IMR-90 (cell line): Measurements from ENCODE around the gene ZNF280A. TPM values are rescaled to one million over a fixed set of nuclear protein-coding genes. Genes with fewer than 3 reads are reported as not detected.

Experiments used
- ATAC-seq: fragments of 200-7000 bp; cut with Tn5 transposase; 2 replicates; pipeline ENCODE4 v1.9.1; 2020; ENCODE audit warnings: low read depth, mild to moderate bottlenecking, moderate library complexity
- BruUV-seq: library from RNA; stranded (reverse); fragments of 400-500 nt; replicated peaks from 2 replicates; lab custom pipeline; 2021; lab: Mats Ljungman, UMichigan
- CTCF ChIA-PET: fragments of 300-600 bp; formaldehyde crosslinking; extraction: SDS; loops from one replicate; lab custom pipeline; 2021; ENCODE audit warnings: antibody characterized with exemption; lab: Yijun Ruan, JAX
- POLR2A ChIA-PET: fragments of 300-600 bp; sonication (Branson Sonifier 250); formaldehyde crosslinking; loops from one replicate; lab custom pipeline; 2022; ENCODE audit warnings: antibody characterized with exemption; ENCODE audit not compliant: unreplicated experiment; lab: Charles Lee
- DNase-seq: peaks from one replicate; pipeline ENCODE4 v3.0.0; 2013
- H2AFZ ChIP-seq: replicated peaks from 2 replicates; pipeline ENCODE3; 2013; ENCODE audit warnings: low read length, mild to moderate bottlenecking; ENCODE audit not compliant: poor library complexity
- H2AK5ac ChIP-seq: 2 replicates; pipeline ENCODE4 v1.6.1; 2013; ENCODE audit warnings: low read depth, low read length, inconsistent platforms
- H2AK9ac ChIP-seq: replicated peaks from 2 replicates; pipeline ENCODE3; 2013; ENCODE audit warnings: mild to moderate bottlenecking, low read depth, low read length, moderate library complexity; ENCODE audit not compliant: poor library complexity
- H2BK120ac ChIP-seq: 2 replicates; pipeline ENCODE4 v1.6.1; 2013; ENCODE audit warnings: low read depth, low read length, inconsistent platforms
- H2BK15ac ChIP-seq: 3 replicates; pipeline ENCODE4 v1.6.1; 2013; ENCODE audit warnings: low read depth, low read length, inconsistent platforms
- H2BK20ac ChIP-seq: 2 replicates; pipeline ENCODE4 v1.6.1; 2013; ENCODE audit warnings: low read depth, mild to moderate bottlenecking, inconsistent platforms, low read length, moderate library complexity
- H2BK5ac ChIP-seq: 2 replicates; pipeline ENCODE4 v1.6.1; 2013; ENCODE audit warnings: mild to moderate bottlenecking, low read depth, low read length, inconsistent platforms; ENCODE audit not compliant: poor library complexity, severe bottlenecking
- H3K14ac ChIP-seq: replicated peaks from 2 replicates; pipeline ENCODE4 v1.6.1; 2013; ENCODE audit warnings: low read depth, low read length, inconsistent platforms
- H3K18ac ChIP-seq: 2 replicates; pipeline ENCODE4 v1.6.1; 2013; ENCODE audit warnings: low read depth, low read length, control low read depth
- H3K23ac ChIP-seq: 2 replicates; pipeline ENCODE4 v1.6.1; 2013; ENCODE audit warnings: low read depth, low read length, inconsistent platforms
- H3K27ac ChIP-seq: 2 replicates; pipeline ENCODE4 v1.5.1; 2013; ENCODE audit warnings: mild to moderate bottlenecking, control low read depth, low read length; ENCODE audit not compliant: insufficient read depth
- H3K27me3 ChIP-seq: 2 replicates; pipeline ENCODE4 v1.6.1; 2013; ENCODE audit warnings: low read length; ENCODE audit not compliant: control insufficient read depth, insufficient read depth
- H3K36me3 ChIP-seq: 2 replicates; pipeline ENCODE4 v1.6.1; 2013; ENCODE audit warnings: low read length, mixed read lengths; ENCODE audit not compliant: control insufficient read depth, insufficient read depth
- H3K4ac ChIP-seq: 2 replicates; pipeline ENCODE4 v1.6.1; 2013; ENCODE audit warnings: low read depth, low read length, inconsistent platforms
- H3K4me1 ChIP-seq: 2 replicates; pipeline ENCODE4 v1.6.1; 2013; ENCODE audit warnings: low read length, mixed read lengths; ENCODE audit not compliant: control insufficient read depth, insufficient read depth
- H3K4me2 ChIP-seq: 2 replicates; pipeline ENCODE4 v1.6.1; 2013; ENCODE audit warnings: low read depth, mild to moderate bottlenecking, control low read depth, low read length, moderate library complexity
- H3K4me3 ChIP-seq: 2 replicates; pipeline ENCODE4 v1.5.1; 2013; ENCODE audit warnings: low read depth, mild to moderate bottlenecking, control low read depth, low read length, moderate library complexity; ENCODE audit not compliant: insufficient read depth
- H3K56ac ChIP-seq: 2 replicates; pipeline ENCODE4 v1.6.1; 2013; ENCODE audit warnings: low read length, inconsistent platforms; ENCODE audit not compliant: insufficient read depth; ENCODE audit errors: extremely low read depth
- H3K79me1 ChIP-seq, 2 experiments: 2 replicates each; pipeline ENCODE4 v1.6.1; 2013; ENCODE audit warnings: low read length in 2 of 2, inconsistent platforms in 1 of 2, low read depth in 1 of 2
- H3K9ac ChIP-seq: 2 replicates; pipeline ENCODE4 v1.6.1; 2013; ENCODE audit warnings: low read depth, low read length, control low read depth
- H3K9me1 ChIP-seq: 2 replicates; pipeline ENCODE4 v1.6.1; 2013; ENCODE audit warnings: low read length, inconsistent platforms; ENCODE audit not compliant: insufficient read depth
- H3K9me3 ChIP-seq: 2 replicates; pipeline ENCODE4 v1.6.1; 2013; ENCODE audit warnings: low read length; ENCODE audit not compliant: control insufficient read depth, insufficient read depth
- H4K20me1 ChIP-seq: 2 replicates; pipeline ENCODE4 v1.6.1; 2013; ENCODE audit warnings: low read length, inconsistent platforms; ENCODE audit not compliant: insufficient read depth
- H4K5ac ChIP-seq: 2 replicates; pipeline ENCODE4 v1.6.1; 2013; ENCODE audit warnings: mild to moderate bottlenecking, low read depth, low read length, control low read depth
- H4K8ac ChIP-seq, 2 experiments: 2 replicates each; pipeline ENCODE4 v1.6.1; 2013; ENCODE audit warnings: low read depth in 2 of 2, low read length in 2 of 2, control low read depth in 1 of 2, inconsistent platforms in 1 of 2
- H4K91ac ChIP-seq: 2 replicates; pipeline ENCODE4 v1.6.1; 2013; ENCODE audit warnings: low read depth, low read length, inconsistent platforms; ENCODE audit not compliant: insufficient read depth
- CEBPB ChIP-seq: IDR thresholded peaks from 2 replicates; pipeline ENCODE4 v1.6.1; 2012; ENCODE audit warnings: low read depth, low read length, improper control_type of control experiment
- CHD1 ChIP-seq: IDR thresholded peaks from 2 replicates; pipeline ENCODE4 v1.6.1; 2012; ENCODE audit warnings: low read depth, low read length, improper control_type of control experiment
- ELK1 ChIP-seq: fragments of 150-350 bp; IDR thresholded peaks from 2 replicates; pipeline ENCODE4 v1.6.1; 2016; ENCODE audit warnings: low read depth, mild to moderate bottlenecking, low read length, moderate library complexity, borderline replicate concordance
- NFE2L2 ChIP-seq: fragments of 150-350 bp; IDR thresholded peaks from 2 replicates; pipeline ENCODE4 v1.6.1; 2016; ENCODE audit warnings: low read depth, mild to moderate bottlenecking, low read length
- RAD21 ChIP-seq: IDR thresholded peaks from 2 replicates; pipeline ENCODE4 v1.6.1; 2012; ENCODE audit warnings: low read length, improper control_type of control experiment
- SMC3 ChIP-seq: fragments of 150-350 bp; IDR thresholded peaks from 2 replicates; pipeline ENCODE4 v1.6.1; 2016; ENCODE audit warnings: low read depth, mild to moderate bottlenecking, antibody characterized with exemption, low read length, moderate library complexity
- WGBS, 2 experiments: methylation state at CpG; one replicate each; pipeline versions ENCODE4 v1.1.5 to v1.1.7; 2013; ENCODE audit warnings: missing lambda C conversion rate in 2 of 2; ENCODE audit not compliant: insufficient read length in 1 of 2; ENCODE audit errors: extremely low coverage in 2 of 2; 5-methylcytosine and 5-hydroxymethylcytosine counted together
- dilution Hi-C: fragments of 300-500 bp; cut with HindIII; formaldehyde crosslinking; loops from one replicate; pipeline ENCODE4 v1.14.3; 2018; ENCODE audit warnings: low sequenced_read_pairs; ENCODE audit not compliant: unreplicated experiment
- in situ Hi-C: fragments of 300-500 bp; cut with MboI; formaldehyde crosslinking; loops from 3 replicates; pipeline ENCODE4 v1.14.3; 2019; ENCODE audit warnings: low sequenced_read_pairs, inconsistent platforms, mixed read lengths
- intact Hi-C: fragments of 100-400 bp; cut with micrococcal nuclease; formaldehyde crosslinking; loops from 2 replicates; pipeline ENCODE4 v1.10.0; 2022
- polyA plus RNA-seq, 3 experiments: library from polyadenylated mRNA; depleted of rRNA; stranded (reverse); fragments of >200 nt; gene quantifications; 2 replicates each; pipeline ENCODE4 v1.2.3, GENCODE V29; 2012; ENCODE audit warnings: low replicate concordance in 1 of 3
- total RNA-seq: library from RNA; depleted of rRNA; stranded (reverse); fragments of >200 nt; gene quantifications from 2 replicates; pipeline ENCODE4 v1.2.3, GENCODE V29; 2012

Gene ZNF280A
- total and polyA plus RNA-seq, 2 of the 4 experiments (the other 2 are of a cell fraction): not detected

- no TSS peak for BruUV-seq
- CTCF ChIA-PET: no interaction called here
- no peak overlapping the region for H4K8ac ChIP-seq
- H4K20me1 ChIP-seq: no peaks in the 10 kb centered on the region
- H3K36me3 ChIP-seq: no peaks in the 10 kb centered on the region
- no peak overlapping the region for H3K4me3 ChIP-seq
- in situ Hi-C loops: no loop called here
- no peak overlapping the region for H3K9ac ChIP-seq
- H3K18ac ChIP-seq: no peak overlapping the region
- no peak overlapping the region for H2BK20ac ChIP-seq
- dilution Hi-C loops: no loop called here
- H3K4me1 ChIP-seq: no peaks in the 10 kb centered on the region
- no peak overlapping the region for H2BK15ac ChIP-seq
- intact Hi-C loops: no loop called here
- H2BK120ac ChIP-seq: no peak overlapping the region
- POLR2A ChIA-PET: no interaction called here
- H2AK5ac ChIP-seq: no peak overlapping the region
- H3K27me3 ChIP-seq: peaks cover 17% of the 10 kb centered on the region
- H3K9me3 ChIP-seq: no peaks in the 10 kb centered on the region
- no CpG with 5 or more reads among the region's 9 CpGs for WGBS, 2 experiments
- H3K14ac ChIP-seq: no peak overlapping the region
- H3K79me1 ChIP-seq: no peaks in the 10 kb centered on the region
- H3K4me2 ChIP-seq: no peak overlapping the region
- H3K23ac ChIP-seq: no peak overlapping the region
- no peaks in the 10 kb centered on the region for H3K9me1 ChIP-seq
- ATAC-seq: no peak
- H4K5ac ChIP-seq: no peak overlapping the region
- H3K4ac ChIP-seq: no peak overlapping the region
- H3K27ac ChIP-seq: no peak overlapping the region
- H2AFZ ChIP-seq: no peak overlapping the region
- H2AK9ac ChIP-seq: no peak overlapping the region
- TF ChIP-seq SMC3: no peak
- TF ChIP-seq CEBPB: no peak
- no peak for TF ChIP-seq NFE2L2
- TF ChIP-seq CHD1: no peak
- no peak for TF ChIP-seq ELK1
- TF ChIP-seq RAD21: no peak
- DNase-seq: no peak
- H2BK5ac ChIP-seq: no peak overlapping the region
- H4K91ac ChIP-seq: no peak overlapping the region
- no peak overlapping the region for H3K56ac ChIP-seq
These were observed 28.2 kb upstream of the ZNF280A start for GRCh38 chr22:22548317-22548716.
